Activated B cell treated with CpG ODN at 0.5 μM for 24 hours (primary cell): ENCODE results near the gene POFUT2. TPM values are rescaled to one million over a fixed set of nuclear protein-coding genes. Genes with fewer than 3 reads are reported as not detected.

Experiments used
- ATAC-seq: fragments of 200-7000 bp; cut with Tn5 transposase; one replicate; pipeline ENCODE4 v1.10.0; 2021; ENCODE audit warnings: low read depth, mild to moderate bottlenecking, moderate library complexity
- CTCF ChIA-PET: fragments of 350-600 bp; sonication (Branson Sonifier 250); formaldehyde crosslinking; loops from one replicate; lab custom pipeline; 2021; ENCODE audit warnings: antibody characterized with exemption; lab: Charles Lee
- POLR2A ChIA-PET: fragments of 350-600 bp; sonication (Branson Sonifier 250); formaldehyde crosslinking; loops from one replicate; lab custom pipeline; 2021; ENCODE audit warnings: antibody characterized with exemption; lab: Charles Lee
- DNase-seq: peaks from one replicate; pipeline ENCODE4 v3.0.0; 2022
- H3K27ac Mint-ChIP-seq: one replicate; pipeline ENCODE4 v1.8.0; 2020; ENCODE audit warnings: mixed read lengths
- H3K27me3 Mint-ChIP-seq: one replicate; pipeline ENCODE4 v1.8.0; 2021; ENCODE audit warnings: mixed read lengths
- H3K36me3 Mint-ChIP-seq: one replicate; pipeline ENCODE4 v1.8.0; 2021; ENCODE audit warnings: low read depth, mixed read lengths
- H3K4me1 Mint-ChIP-seq: one replicate; pipeline ENCODE4 v1.8.0; 2021; ENCODE audit warnings: mixed read lengths
- H3K4me3 Mint-ChIP-seq: one replicate; pipeline ENCODE4 v1.8.0; 2020; ENCODE audit warnings: mild to moderate bottlenecking, mixed read lengths
- H3K9me3 Mint-ChIP-seq: one replicate; pipeline ENCODE4 v1.8.0; 2020; ENCODE audit warnings: mixed read lengths
- intact Hi-C: fragments of 100-400 bp; cut with micrococcal nuclease; formaldehyde crosslinking; loops from one replicate; pipeline ENCODE4 v1.15.1; 2024
- total RNA-seq: library from RNA; stranded (reverse); gene quantifications from 2 replicates; pipeline ENCODE4 v1.2.3, GENCODE V29; 2022
- TF ChIP-seq, protein P1 (sequence below): fragments of 200-600 bp; IDR thresholded peaks from one replicate; pipeline ENCODE4 v1.8.0; 2022; ENCODE audit warnings: antibody characterized with exemption, mild to moderate bottlenecking

POFUT2 gene
- total RNA-seq, 1 donor from 2014 or later = 21.4 TPM

DNA sequence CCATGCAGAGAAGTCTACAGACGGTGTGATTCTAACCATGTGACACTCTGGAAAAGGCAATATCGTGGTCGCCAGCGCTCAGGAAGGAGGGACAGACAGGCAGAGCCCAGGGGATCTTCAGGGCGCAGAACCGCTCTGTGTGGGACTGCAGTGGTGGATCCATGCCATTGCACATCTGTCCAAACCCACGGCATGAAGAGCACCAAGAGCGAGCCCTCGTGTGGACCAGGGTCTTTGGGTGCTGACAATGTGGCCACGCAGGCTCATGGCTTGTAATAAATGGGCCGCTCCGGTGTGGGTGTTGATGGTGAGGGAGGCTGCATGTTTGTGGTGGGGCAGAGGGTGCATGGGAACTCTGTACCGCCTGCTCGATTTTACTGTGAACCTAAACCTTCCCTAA lies 25.3 kb upstream of the POFUT2 start:
- TF ChIP-seq, protein P1, sequence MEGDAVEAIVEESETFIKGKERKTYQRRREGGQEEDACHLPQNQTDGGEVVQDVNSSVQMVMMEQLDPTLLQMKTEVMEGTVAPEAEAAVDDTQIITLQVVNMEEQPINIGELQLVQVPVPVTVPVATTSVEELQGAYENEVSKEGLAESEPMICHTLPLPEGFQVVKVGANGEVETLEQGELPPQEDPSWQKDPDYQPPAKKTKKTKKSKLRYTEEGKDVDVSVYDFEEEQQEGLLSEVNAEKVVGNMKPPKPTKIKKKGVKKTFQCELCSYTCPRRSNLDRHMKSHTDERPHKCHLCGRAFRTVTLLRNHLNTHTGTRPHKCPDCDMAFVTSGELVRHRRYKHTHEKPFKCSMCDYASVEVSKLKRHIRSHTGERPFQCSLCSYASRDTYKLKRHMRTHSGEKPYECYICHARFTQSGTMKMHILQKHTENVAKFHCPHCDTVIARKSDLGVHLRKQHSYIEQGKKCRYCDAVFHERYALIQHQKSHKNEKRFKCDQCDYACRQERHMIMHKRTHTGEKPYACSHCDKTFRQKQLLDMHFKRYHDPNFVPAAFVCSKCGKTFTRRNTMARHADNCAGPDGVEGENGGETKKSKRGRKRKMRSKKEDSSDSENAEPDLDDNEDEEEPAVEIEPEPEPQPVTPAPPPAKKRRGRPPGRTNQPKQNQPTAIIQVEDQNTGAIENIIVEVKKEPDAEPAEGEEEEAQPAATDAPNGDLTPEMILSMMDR = no peak
- ChIA-PET CTCF (no interaction called here), POLR2A (no interaction called here)
- no peaks in the 10 kb centered on the region for H3K36me3 Mint-ChIP-seq
- intact Hi-C loops = no loop called here
- peaks cover 10% of the 10 kb centered on the region for H3K27me3 Mint-ChIP-seq
- H3K4me1 Mint-ChIP-seq = no peaks in the 10 kb centered on the region
- no peak overlapping the region for H3K4me3 Mint-ChIP-seq
- ATAC-seq (no peak), DNase-seq (no peak)
- H3K9me3 Mint-ChIP-seq = peaks cover 4% of the 10 kb centered on the region
- H3K27ac Mint-ChIP-seq = no peak overlapping the region

DNA sequence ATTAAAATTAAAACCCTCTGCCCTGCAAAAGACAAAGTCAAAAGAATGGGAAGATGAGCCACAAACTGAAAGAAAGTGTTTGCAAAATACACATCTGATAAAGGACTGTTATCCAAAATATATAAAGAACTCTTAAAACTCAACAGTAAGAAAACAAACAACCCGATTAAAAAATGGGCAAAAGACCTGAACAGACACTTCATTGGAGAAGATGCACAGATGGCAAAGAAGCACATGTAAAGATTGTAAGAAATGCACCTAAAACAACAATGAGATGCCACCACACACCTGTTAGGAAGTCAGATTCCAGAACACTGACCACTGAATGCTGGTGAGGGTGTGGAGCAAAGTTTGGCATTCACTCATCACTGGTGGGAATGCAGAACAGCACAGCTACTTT lies 24.6 kb upstream of the POFUT2 start:
- DNase-seq = no peak

DNA sequence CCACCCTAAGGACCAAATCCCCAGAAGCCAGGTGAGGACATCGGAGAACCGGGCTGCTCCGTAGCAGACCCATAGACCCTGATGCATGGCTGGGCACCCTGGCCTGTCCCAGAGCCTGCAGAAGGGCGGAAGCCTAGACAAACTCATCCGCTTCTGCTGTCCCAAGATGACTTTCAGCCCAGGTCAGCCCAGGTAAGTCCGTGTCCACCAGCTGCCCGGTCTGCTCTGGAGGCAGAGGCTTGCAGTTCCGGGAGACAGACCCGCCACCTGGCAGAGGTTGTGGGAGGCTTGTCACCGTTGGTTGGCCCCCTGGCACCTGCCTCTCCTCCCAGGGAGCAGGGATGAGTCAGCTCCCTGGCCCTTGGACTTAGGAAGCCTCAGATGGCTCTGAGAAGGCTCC lies 22.8 kb upstream of the POFUT2 start:
- no peak for ATAC-seq
- POLR2A ChIA-PET = no interaction called here
- no peak overlapping the region for H3K27ac Mint-ChIP-seq
- H3K9me3 Mint-ChIP-seq = peaks cover 4% of the 10 kb centered on the region
- no peaks in the 10 kb centered on the region for H3K36me3 Mint-ChIP-seq
- H3K4me1 Mint-ChIP-seq = no peaks in the 10 kb centered on the region
- no peak overlapping the region for H3K4me3 Mint-ChIP-seq
- no peak for DNase-seq
- intact Hi-C loops = no loop called here
- TF ChIP-seq, protein P1 = no peak
- CTCF ChIA-PET = no interaction called here
- H3K27me3 Mint-ChIP-seq = peaks cover 19% of the 10 kb centered on the region

More for the DNA sequence above, 24.6 kb upstream of the POFUT2 start:
- ATAC-seq = no peak
- ChIA-PET POLR2A (no interaction called here), CTCF (no interaction called here)
- intact Hi-C loops = no loop called here
- no peaks in the 10 kb centered on the region for H3K4me1 Mint-ChIP-seq
- peaks cover 4% of the 10 kb centered on the region for H3K9me3 Mint-ChIP-seq
- H3K27ac Mint-ChIP-seq = no peak overlapping the region
- no peak overlapping the region for H3K4me3 Mint-ChIP-seq
- TF ChIP-seq, protein P1 = no peak
- H3K27me3 Mint-ChIP-seq = peaks cover 11% of the 10 kb centered on the region
- H3K36me3 Mint-ChIP-seq = no peaks in the 10 kb centered on the region

DNA sequence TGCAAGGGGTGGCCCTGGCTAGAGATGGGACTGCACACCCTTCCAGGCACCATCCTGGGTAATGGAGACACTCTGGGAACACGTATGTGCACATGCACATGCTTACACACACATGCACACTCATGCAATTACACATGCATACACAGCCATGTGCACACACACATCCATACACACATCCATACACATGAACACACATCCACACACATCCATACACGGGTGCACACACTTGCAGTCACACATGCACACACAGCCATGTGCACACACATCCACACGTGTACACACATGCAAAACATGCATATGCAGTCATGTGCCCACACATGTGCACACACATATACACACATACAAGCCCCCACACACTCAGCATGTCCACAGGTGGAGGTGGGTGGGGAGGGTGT lies 22.3 kb upstream of the POFUT2 start:
- no peaks in the 10 kb centered on the region for H3K4me1 Mint-ChIP-seq
- CTCF ChIA-PET = no interaction called here
- POLR2A ChIA-PET = no interaction called here

DNA sequence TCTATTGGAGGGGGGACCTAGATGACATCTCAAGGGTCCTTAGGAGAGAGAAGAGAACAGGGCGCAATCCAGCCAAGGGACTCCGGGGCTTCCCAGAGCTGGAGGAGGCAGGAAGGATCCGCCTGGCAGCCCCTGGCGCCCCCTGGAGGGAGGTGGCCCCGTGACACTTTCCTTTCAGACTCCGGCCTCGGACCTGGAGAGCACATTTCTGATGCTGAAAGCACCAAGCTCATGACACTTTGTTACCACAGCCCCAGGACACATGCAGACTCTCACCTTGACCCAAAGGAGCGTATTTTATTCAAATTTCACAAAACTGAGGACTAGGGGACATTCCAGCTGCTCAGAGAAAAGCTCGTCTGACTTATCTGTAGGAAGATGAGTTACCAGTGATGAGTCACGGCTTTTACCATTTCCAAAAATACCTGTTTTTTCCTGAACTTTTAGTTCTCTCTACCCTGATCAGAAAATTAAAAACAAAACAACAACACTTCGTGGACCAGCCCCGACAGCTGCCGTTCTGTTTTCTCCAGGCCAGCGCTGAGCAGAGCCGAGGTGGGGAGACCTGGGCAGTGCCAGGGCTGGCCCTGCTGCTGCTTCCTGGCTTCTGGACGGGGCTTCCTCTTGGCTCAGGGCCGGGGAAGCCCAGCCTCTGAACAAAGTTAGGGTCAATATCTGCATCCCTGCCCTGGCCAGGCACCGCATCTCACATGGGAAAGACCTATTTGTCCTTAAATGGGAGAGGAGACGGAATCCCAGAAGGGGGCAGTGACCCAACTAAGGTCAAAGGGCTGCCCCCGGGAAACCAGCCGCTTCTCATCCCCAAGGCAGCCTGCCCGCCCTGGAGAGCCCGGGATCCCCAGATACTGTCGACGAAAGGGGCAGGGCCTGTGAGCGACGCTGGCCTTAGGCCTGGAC lies 21.6 kb upstream of the POFUT2 start:
- POLR2A ChIA-PET = no interaction called here
- DNase-seq (no peak), ATAC-seq (no peak)
- Mint-ChIP-seq H3K27me3 (peaks cover 19% of the 10 kb centered on the region), H3K4me1 (no peaks in the 10 kb centered on the region), H3K4me3 (no peak overlapping the region), H3K9me3 (peaks cover 4% of the 10 kb centered on the region), H3K27ac (no peak overlapping the region), H3K36me3 (no peaks in the 10 kb centered on the region)
- CTCF ChIA-PET = no interaction called here
- intact Hi-C loops = no loop called here
- TF ChIP-seq, protein P1 = no peak

More for the DNA sequence above, 22.3 kb upstream of the POFUT2 start:
- TF ChIP-seq, protein P1 = no peak
- Mint-ChIP-seq H3K27me3 (peaks cover 19% of the 10 kb centered on the region), H3K27ac (no peak overlapping the region), H3K36me3 (no peaks in the 10 kb centered on the region), H3K4me3 (no peak overlapping the region), H3K9me3 (peaks cover 4% of the 10 kb centered on the region)
- DNase-seq (no peak), ATAC-seq (no peak)
- intact Hi-C loops = no loop called here
